ENCODE results near the gene IGSF6. TPM values are rescaled to one million over a fixed set of nuclear protein-coding genes. Genes with fewer than 3 reads are reported as not detected.
"Not testable (repeated sequence)": the region's sequence is repeated elsewhere in the genome, so short reads cannot be mapped to it uniquely, and the experiment has no call there.

IGSF6 gene, protein sequence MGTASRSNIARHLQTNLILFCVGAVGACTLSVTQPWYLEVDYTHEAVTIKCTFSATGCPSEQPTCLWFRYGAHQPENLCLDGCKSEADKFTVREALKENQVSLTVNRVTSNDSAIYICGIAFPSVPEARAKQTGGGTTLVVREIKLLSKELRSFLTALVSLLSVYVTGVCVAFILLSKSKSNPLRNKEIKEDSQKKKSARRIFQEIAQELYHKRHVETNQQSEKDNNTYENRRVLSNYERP
- under 1 TPM; 0.24 to 0.34 TPM for total RNA-seq

DNA sequence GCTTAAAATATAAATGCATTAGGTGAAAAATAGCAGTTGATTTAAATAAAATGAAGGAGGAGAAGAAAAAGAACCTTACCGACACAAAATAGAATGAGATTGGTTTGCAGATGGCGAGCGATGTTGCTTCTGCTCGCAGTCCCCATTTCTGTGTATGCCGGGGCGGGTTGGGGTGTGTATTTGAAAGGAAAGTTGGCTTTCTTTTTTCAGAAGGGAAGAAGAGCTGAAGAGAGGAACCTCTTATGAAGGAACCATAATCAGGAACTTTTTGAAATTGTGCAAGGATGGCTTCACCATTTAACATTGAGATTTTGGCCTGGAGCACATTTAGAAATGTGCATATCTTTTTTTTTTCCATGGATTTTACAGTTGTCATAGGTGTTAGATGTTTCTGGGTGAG lies at the start of gene IGSF6:
IGSF6 (minus strand) TSS at position 156 of the 400 bp plus-strand sequence; CDS start at position 146, 10 bp downstream.
- H3K9me3 Mint-ChIP-seq (ENCODE audit: insufficient read depth): no peaks in the 10 kb centered on the region
- DNase-seq (no peak), ATAC-seq (no peak)
- no peak within 1 kb of the TSS for H3K4me3 Mint-ChIP-seq
- peak within 1 kb of the TSS; percentile 34 for H3K27ac Mint-ChIP-seq
- no peaks in the 10 kb centered on the region for H3K27me3 Mint-ChIP-seq (ENCODE audit: low read depth)
- CTCF ChIA-PET: interaction anchor here (1.1 to 1.3 kb wide), 3 partner anchors 55 to 68 kb away, joined by 3 to 7 read pairs (median 4); no protein-coding TSS in a partner anchor
- peaks cover 49% of the 10 kb centered on the region for H3K4me1 Mint-ChIP-seq (ENCODE audit: low read depth)
- POLR2A ChIA-PET: interaction anchor here (0.6 kb wide), 1 partner anchor 60 kb away, joined by 7 read pairs; no protein-coding TSS in a partner anchor
- H3K36me3 Mint-ChIP-seq (ENCODE audit: low read depth): peaks cover 15% of the 10 kb centered on the region

DNA sequence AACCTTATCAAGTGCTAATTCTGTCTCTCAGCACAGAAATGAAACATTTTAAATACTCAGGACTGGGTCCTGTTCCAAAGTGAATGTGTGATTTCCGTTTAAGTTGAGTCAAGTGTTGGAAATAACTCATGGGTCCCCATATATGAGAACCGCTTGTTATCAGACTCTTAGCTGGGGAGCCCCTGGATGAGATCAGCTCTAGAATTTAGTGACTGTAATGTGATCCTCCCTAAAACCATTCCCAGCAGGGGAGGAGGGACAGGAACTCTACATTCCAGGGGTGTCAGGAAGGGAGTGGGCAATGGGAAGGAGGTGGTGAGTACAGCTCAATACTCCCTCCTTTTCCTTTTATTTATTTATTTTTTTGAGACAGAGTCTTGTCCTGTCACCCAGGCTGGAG lies 48.9 kb upstream of the IGSF6 start:
- no peak overlapping the region for H3K27ac Mint-ChIP-seq
- ATAC-seq: no peak
- POLR2A ChIA-PET: no interaction called here

DNA sequence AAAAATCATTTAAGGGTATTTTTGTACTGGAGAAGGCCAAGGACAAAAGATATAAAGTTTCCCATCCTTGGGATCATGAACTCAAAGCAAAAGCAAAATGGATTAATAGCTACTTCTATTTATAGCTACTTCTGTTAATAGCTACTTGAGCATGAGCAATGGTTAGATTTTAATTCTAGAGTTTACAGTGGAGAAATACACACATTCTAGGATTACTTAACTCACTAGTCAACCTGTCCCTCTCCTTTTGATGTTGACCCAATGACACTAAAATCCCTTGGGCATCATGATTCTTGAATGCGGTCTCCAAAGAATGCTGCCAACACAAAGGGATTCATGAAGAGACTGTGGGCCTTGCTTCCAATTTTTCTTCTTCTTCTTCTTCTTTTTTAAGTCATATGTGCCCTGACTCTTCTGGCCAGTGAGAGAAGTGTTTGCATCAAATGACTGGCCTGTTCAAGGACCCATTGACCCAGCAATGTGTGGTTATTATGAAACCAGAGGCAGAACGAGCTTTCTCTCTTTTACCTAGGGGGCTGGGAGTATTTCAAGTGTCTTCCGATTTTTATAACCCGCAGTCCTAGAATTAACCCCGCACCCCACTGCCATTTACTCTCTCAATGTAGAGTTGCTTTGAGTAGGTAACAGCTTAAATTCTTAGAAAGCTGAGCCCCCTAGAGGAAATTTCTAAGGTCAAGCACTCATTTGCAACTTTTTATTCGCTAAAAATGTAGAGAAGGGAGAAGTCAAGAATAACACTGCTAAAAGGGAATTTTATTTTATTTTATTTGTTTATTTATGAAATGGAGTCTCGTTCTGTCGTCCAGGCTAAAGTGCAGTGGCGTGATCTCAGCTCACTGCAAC lies 46.0 kb upstream of the IGSF6 start:
- ChIA-PET POLR2A (no interaction called here), CTCF (interaction anchor here (1.7 to 1.9 kb wide), 2 partner anchors 9 to 41 kb away, joined by 10 to 12 read pairs; no protein-coding TSS in a partner anchor)
- H3K4me1 Mint-ChIP-seq (ENCODE audit: low read depth): peaks cover 2% of the 10 kb centered on the region
- H3K27me3 Mint-ChIP-seq (ENCODE audit: low read depth): peaks cover 6% of the 10 kb centered on the region
- H3K9me3 Mint-ChIP-seq (ENCODE audit: insufficient read depth): no peaks in the 10 kb centered on the region
- H3K36me3 Mint-ChIP-seq (ENCODE audit: low read depth): no peaks in the 10 kb centered on the region
- no peak overlapping the region for H3K27ac Mint-ChIP-seq
- ATAC-seq: no peak
- no peak for DNase-seq
- no peak overlapping the region for H3K4me3 Mint-ChIP-seq

More for the DNA sequence above, 48.9 kb upstream of the IGSF6 start:
- CTCF ChIA-PET: interaction anchor here (1.2 kb wide), 1 partner anchor 44 kb away, joined by 8 read pairs; no protein-coding TSS in a partner anchor
- Mint-ChIP-seq H3K4me3 (no peak overlapping the region), H3K4me1 (ENCODE audit: low read depth) (peaks cover 7% of the 10 kb centered on the region), H3K36me3 (ENCODE audit: low read depth) (no peaks in the 10 kb centered on the region), H3K9me3 (ENCODE audit: insufficient read depth) (no peaks in the 10 kb centered on the region), H3K27me3 (ENCODE audit: low read depth) (peaks cover 6% of the 10 kb centered on the region)
- no peak for DNase-seq

DNA sequence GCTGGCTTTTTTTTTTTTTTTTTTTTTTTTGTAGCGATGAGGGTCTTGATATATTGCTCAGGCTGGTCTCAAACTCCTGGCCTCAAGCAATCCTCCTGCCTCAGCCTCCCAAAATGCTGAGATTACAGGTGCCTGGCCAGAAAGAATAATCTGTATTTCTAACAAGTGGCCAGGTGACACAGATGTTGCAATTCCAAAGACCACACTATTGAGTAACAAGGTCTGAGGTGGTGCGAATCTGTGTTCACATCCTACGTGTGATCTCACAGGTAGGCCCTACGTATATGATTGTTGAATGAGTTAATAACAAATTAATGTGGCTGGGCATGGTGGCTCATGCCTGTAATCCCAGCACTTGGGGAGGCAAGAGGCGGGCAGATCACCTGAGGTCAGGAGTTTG lies 44.6 kb upstream of the IGSF6 start:
- no peak overlapping the region for H3K4me3 Mint-ChIP-seq
- ATAC-seq (no peak), DNase-seq (no peak)
- H3K4me1 Mint-ChIP-seq (ENCODE audit: low read depth): no peaks in the 10 kb centered on the region
- no peak overlapping the region for H3K27ac Mint-ChIP-seq
- H3K36me3 Mint-ChIP-seq (ENCODE audit: low read depth): no peaks in the 10 kb centered on the region
- no peaks in the 10 kb centered on the region for H3K9me3 Mint-ChIP-seq (ENCODE audit: insufficient read depth)
- ChIA-PET POLR2A (no interaction called here), CTCF (interaction anchor here (1.4 to 1.9 kb wide), 2 partner anchors 13 to 40 kb away, joined by 3 to 10 read pairs; no protein-coding TSS in a partner anchor)
- peaks cover 7% of the 10 kb centered on the region for H3K27me3 Mint-ChIP-seq (ENCODE audit: low read depth)

DNA sequence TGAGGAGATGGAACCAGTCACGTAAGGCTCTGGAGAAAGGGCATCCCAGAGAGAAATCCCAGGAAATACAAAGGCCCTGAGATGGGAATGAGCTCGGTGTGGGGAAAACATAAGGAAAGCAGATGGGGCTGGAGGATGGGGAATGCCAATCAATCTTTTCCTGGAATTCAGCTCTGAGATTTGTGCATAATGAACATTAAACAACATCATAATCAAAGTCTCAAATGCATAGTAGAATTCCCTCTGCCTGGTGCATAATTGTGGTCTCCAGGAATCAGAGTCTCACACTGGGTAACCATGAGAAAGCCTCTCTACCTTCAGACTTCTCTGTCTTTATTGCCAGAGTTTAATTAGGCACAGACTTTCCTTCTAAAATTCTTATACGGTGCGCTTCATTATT lies 42.2 kb upstream of the IGSF6 start:
- ATAC-seq (no peak), DNase-seq (no peak)
- Mint-ChIP-seq H3K4me1 (ENCODE audit: low read depth) (no peaks in the 10 kb centered on the region), H3K36me3 (ENCODE audit: low read depth) (no peaks in the 10 kb centered on the region), H3K4me3 (no peak overlapping the region), H3K27me3 (ENCODE audit: low read depth) (peaks cover 7% of the 10 kb centered on the region), H3K9me3 (ENCODE audit: insufficient read depth) (no peaks in the 10 kb centered on the region), H3K27ac (no peak overlapping the region)
- ChIA-PET CTCF (interaction anchor here (1.0 to 2.1 kb wide), 4 partner anchors 14 to 110 kb away, joined by 5 to 9 read pairs (median 8); no protein-coding TSS in a partner anchor), POLR2A (no interaction called here)

DNA sequence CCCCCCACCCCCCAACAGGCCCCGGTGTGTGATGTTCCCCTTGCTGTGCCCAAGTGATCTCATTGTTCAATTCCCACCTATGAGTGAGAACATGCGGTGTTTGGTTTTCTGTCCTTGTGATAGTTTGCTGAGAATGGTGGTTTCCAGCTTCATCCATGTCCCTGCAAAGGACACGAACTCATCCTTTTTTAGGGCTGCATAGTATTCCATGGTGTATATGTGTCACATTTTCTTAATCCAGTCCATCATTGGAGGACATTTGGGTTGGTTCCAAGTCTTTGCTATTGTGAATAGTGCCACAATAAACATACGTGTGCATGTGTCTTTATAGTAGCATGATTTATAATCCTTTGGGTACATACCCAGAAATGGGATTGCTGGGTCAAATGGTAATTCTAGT lies 38.6 kb upstream of the IGSF6 start:
- ATAC-seq; H3K27me3 Mint-ChIP-seq (ENCODE audit: low read depth); H3K4me3 Mint-ChIP-seq; H3K27ac Mint-ChIP-seq; H3K9me3 Mint-ChIP-seq (ENCODE audit: insufficient read depth); CTCF ChIA-PET; H3K4me1 Mint-ChIP-seq (ENCODE audit: low read depth); H3K36me3 Mint-ChIP-seq (ENCODE audit: low read depth); DNase-seq; POLR2A ChIA-PET: not testable (repeated sequence)

DNA sequence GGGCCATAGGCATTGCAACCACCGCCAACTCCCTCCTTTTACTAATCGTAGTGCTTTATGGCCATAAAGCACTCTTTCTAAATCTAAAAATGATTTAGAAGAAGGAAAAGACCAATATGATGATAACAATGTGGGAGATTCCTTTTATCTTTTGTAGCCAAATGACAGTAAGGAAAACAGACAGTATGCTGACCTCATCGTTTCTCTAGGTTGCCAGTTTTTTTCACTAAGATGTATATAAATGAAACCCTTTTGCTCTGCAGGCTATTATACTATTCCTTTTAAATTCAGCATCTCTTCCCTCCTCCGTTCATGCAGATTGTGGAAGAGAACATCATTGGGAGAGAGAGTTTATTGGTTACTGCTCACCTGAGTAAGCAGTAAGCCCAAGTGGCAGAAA lies 36.7 kb upstream of the IGSF6 start:
- POLR2A ChIA-PET: no interaction called here
- CTCF ChIA-PET: no interaction called here

DNA sequence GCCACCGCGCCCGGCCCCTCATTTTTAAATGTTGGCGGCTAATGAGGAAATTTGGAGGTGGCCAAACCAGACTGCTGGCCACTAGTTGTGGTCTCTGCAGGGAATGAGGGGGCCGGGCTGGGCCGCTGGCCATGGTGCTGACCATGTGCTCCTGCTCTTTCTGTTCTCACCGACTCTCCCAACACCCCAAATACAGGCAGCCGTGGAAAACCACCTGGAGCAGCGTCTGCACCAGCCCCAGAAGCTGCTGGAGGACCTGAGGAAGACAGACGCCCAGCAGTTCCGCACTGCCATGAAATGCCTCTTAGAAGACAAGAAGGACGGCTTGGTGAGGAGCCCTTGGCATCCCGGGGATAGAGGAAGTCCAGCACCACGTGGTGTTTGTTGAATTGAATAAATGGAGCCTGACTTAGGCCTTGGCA lies 32.6 kb upstream of the IGSF6 start:
- peaks cover 4% of the 10 kb centered on the region for H3K27me3 Mint-ChIP-seq (ENCODE audit: low read depth)
- no peaks in the 10 kb centered on the region for H3K4me1 Mint-ChIP-seq (ENCODE audit: low read depth)
- H3K4me3 Mint-ChIP-seq: no peak overlapping the region
- no peaks in the 10 kb centered on the region for H3K9me3 Mint-ChIP-seq (ENCODE audit: insufficient read depth)
- no peaks in the 10 kb centered on the region for H3K36me3 Mint-ChIP-seq (ENCODE audit: low read depth)
- POLR2A ChIA-PET: no interaction called here
- no peak overlapping the region for H3K27ac Mint-ChIP-seq
- DNase-seq: no peak
- CTCF ChIA-PET: interaction anchor here (1.2 kb wide), 1 partner anchor 28 kb away, joined by 5 read pairs; no protein-coding TSS in a partner anchor
- ATAC-seq: no peak

More for the DNA sequence above, 36.7 kb upstream of the IGSF6 start:
- H3K4me1 Mint-ChIP-seq (ENCODE audit: low read depth): no peaks in the 10 kb centered on the region
- no peak for ATAC-seq
- H3K4me3 Mint-ChIP-seq: no peak overlapping the region
- DNase-seq: no peak
- no peaks in the 10 kb centered on the region for H3K36me3 Mint-ChIP-seq (ENCODE audit: low read depth)
- no peaks in the 10 kb centered on the region for H3K9me3 Mint-ChIP-seq (ENCODE audit: insufficient read depth)
- no peak overlapping the region for H3K27ac Mint-ChIP-seq
- H3K27me3 Mint-ChIP-seq (ENCODE audit: low read depth): peaks cover 2% of the 10 kb centered on the region

DNA sequence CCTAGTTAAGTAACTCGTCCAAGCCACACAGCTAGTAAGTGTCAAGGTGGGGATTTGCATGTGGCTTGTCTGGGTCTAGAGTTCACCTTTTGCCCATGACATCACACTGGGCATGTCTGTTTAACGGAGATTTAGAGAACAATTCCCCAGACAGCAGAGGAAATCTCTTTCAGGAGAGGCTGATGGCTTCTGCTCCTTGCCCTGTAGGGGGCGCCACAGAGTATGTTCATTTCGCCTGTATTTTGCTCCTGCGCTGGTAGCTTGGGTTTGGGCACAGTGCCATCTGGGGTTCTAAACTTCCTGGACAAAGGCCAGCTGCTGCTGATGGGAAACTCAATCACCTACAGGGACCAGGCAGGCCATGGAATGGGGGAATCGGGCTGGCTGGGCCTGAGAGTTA lies 31.8 kb upstream of the IGSF6 start:
- CTCF ChIA-PET: interaction anchor here (1.0 to 1.8 kb wide), 6 partner anchors 12 to 44 kb away, joined by 3 to 5 read pairs (median 4); no protein-coding TSS in a partner anchor
- POLR2A ChIA-PET: no interaction called here
- no peaks in the 10 kb centered on the region for H3K9me3 Mint-ChIP-seq (ENCODE audit: insufficient read depth)
- no peaks in the 10 kb centered on the region for H3K4me1 Mint-ChIP-seq (ENCODE audit: low read depth)
- H3K27me3 Mint-ChIP-seq (ENCODE audit: low read depth): peaks cover 4% of the 10 kb centered on the region
- no peak overlapping the region for H3K27ac Mint-ChIP-seq
- no peak overlapping the region for H3K4me3 Mint-ChIP-seq
- DNase-seq (peak; percentile 32), ATAC-seq (no peak)
- no peaks in the 10 kb centered on the region for H3K36me3 Mint-ChIP-seq (ENCODE audit: low read depth)

DNA sequence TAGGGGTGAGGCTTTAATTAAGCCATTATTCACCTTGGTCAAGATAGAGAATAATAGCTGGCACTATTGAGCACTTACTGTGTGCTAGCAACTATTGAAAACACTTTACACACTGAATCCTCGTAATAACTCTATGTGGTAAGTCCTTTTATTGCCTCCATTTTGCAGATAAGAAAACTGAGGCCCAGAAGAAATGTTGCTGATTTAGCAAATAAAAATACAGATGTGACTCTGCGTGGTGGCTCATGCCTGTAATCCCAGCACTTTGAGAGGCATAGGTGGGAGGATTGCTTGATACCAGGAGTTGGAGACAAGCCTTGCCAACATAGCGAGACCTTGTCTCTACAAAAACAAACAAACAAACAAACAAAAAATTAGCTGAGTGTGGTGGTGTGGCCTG lies 30.8 kb upstream of the IGSF6 start:
- Mint-ChIP-seq H3K9me3 (ENCODE audit: insufficient read depth) (no peaks in the 10 kb centered on the region), H3K4me1 (ENCODE audit: low read depth) (no peaks in the 10 kb centered on the region), H3K27ac (no peak overlapping the region), H3K27me3 (ENCODE audit: low read depth) (peaks cover 4% of the 10 kb centered on the region), H3K36me3 (ENCODE audit: low read depth) (no peaks in the 10 kb centered on the region), H3K4me3 (no peak overlapping the region)
- ChIA-PET CTCF (interaction anchor here (1.0 to 1.8 kb wide), 6 partner anchors 13 to 45 kb away, joined by 3 to 5 read pairs (median 4); no protein-coding TSS in a partner anchor), POLR2A (no interaction called here)
- ATAC-seq: no peak
- no peak for DNase-seq

DNA sequence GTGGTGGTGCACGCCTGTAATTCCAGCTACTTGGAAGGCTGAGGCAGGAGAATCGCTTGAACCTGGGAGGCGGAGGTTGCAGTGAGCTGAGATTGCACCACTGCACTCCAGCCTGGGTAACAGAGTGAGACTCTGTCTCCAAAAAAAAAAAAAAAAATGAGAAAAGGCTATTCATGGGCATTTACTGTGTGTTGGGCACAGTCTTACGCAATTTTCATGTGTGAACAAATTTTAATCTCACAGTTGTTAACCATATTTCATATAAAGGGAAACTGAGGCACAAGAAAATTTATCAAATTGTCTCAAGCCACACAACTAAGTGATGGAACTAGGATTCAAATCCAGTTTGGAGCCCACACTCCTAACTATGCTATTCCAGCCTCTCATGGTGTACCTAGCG lies 28.3 kb upstream of the IGSF6 start:
- DNase-seq; H3K4me3 Mint-ChIP-seq; H3K4me1 Mint-ChIP-seq (ENCODE audit: low read depth); POLR2A ChIA-PET; ATAC-seq; H3K36me3 Mint-ChIP-seq (ENCODE audit: low read depth); H3K9me3 Mint-ChIP-seq (ENCODE audit: insufficient read depth); H3K27ac Mint-ChIP-seq: not testable (repeated sequence)
- H3K27me3 Mint-ChIP-seq (ENCODE audit: low read depth): peaks cover 11% of the 10 kb centered on the region
- CTCF ChIA-PET: interaction anchor here (1.6 kb wide), 1 partner anchor 23 kb away, joined by 9 read pairs; no protein-coding TSS in a partner anchor

DNA sequence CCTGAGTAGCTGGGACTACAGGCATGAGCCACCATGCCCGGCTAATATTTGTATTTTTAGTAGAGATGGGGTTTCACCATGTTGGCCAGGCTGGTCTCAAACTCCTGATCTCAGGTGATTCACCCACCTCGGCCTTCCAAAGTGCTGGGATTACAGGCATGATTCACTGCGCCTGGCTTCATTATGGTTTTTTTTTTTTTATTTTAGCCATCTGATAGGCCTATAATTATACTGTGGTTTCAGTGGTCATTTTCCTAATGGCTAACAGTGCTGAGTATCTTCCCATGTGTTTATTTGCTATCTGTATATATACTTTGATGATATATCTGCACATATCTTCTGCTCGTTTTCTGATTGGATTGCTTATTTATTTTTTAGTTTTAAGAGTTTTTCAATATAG lies 22.0 kb upstream of the IGSF6 start:
- POLR2A ChIA-PET; DNase-seq; CTCF ChIA-PET; H3K4me3 Mint-ChIP-seq; ATAC-seq; H3K27ac Mint-ChIP-seq; H3K9me3 Mint-ChIP-seq (ENCODE audit: insufficient read depth); H3K4me1 Mint-ChIP-seq (ENCODE audit: low read depth); H3K36me3 Mint-ChIP-seq (ENCODE audit: low read depth): not testable (repeated sequence)
- peaks cover 16% of the 10 kb centered on the region for H3K27me3 Mint-ChIP-seq (ENCODE audit: low read depth)

Data from activated CD8-positive, alpha-beta T cell treated with anti-CD3 and anti-CD28 coated beads, Interleukin-2, amount 10 ng/mL, durations not matched to agents 7 days and 5 days (primary cell).